D721Med (cell line): Measurements from ENCODE around the gene BUD31.
A peak's percentile ranks its signal among the peaks of the same experiment; 100 is the strongest.

Experiments used
- DNase-seq: peaks from one replicate; pipeline ENCODE4 v3.0.0; 2011; ENCODE audit warnings: low spot score; ENCODE audit not compliant: insufficient read length
- FAIRE-seq: peaks from 2 replicates; lab custom pipeline; 2011; peaks lifted over from hg19 to GRCh38; lab: Jason Lieb, UNC
- CTCF ChIP-seq: IDR thresholded peaks from 2 replicates; pipeline ENCODE4 v1.5.1; 2012; ENCODE audit warnings: mild to moderate bottlenecking, control low read depth; ENCODE audit not compliant: insufficient read depth; ENCODE audit errors: missing control alignments

Gene BUD31

DNA sequence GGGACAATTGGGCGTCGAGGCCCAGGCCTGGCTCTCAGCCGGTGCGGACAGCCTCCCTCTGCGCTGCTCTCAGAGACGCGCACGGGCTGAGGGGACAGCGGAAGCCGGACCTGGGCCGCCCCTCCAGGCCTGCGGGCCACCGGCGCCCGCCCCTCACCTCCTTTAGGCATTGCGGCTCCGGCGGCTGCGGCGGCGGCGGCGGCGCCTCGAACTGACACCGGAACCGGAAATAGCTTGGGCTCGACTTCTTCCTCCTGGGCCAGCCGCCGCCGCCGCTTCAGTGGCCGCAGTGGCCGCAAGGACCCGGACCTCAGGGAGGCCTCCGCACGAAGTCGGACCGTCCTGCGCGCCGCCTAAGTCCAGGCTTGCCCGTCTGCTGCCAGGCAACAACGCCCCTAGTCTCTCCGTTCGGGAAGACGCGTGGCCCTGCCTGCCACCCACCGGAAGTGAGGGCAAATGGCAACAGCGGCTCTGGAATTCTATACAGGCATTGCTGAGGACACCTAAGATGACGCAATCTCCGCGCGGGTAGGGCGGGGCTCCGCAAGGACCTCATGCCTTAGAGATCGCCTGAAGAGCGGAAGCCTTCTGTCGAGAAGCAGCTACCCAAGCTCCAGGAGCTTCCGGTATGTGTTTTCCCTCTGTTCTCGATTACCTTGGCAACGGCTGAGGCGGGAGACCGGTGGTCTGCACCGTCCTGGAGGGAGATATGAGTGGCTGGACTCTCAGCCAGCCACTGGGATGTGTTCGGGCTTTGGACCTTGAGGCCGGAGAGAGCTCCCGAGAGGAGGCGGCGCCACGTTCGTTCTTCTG, at the start of gene BUD31, which contains the start of gene PDAP1:
Gene BUD31, plus strand, starts transcription at position 591 of the 813 bp plus-strand sequence. CDS start 2,124 bp downstream, outside the sequence.
Gene PDAP1, minus strand, starts transcription at position 219 of the 813 bp plus-strand sequence. Its CDS starts 49 bp downstream, at position 170.
- TF ChIP-seq CTCF: no peak
- FAIRE-seq: no peak

GRCh38 chr7:99359465-99360154, 49.2 kb upstream of the BUD31 start:
- no peak for TF ChIP-seq CTCF
- FAIRE-seq (no peak), DNase-seq (no peak)

More for the DNA sequence above, at the start of gene BUD31, which contains the start of gene PDAP1:
- DNase-seq: peak; percentile 93

DNA sequence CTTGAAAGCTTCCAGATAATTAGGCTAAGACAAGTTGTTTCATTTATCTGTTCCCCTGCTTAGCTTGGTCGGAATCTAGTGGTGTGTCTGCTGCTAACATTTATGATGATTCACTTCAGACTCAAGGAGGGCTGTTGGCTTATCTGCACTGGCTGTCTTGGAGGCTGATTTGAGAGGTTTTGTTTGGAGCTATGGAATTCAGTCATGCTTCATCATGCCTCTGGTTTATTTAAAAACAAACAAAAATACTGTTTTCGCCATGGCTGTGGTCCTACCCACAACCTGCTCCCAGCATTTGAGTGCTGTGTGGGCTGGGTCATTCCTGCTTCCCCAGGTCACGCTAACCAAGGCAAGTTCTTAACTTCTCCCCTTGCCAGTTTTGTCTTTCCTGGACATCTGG, 46.0 kb upstream of the BUD31 start:
- no peak for FAIRE-seq
- DNase-seq: no peak
- no peak for TF ChIP-seq CTCF

DNA sequence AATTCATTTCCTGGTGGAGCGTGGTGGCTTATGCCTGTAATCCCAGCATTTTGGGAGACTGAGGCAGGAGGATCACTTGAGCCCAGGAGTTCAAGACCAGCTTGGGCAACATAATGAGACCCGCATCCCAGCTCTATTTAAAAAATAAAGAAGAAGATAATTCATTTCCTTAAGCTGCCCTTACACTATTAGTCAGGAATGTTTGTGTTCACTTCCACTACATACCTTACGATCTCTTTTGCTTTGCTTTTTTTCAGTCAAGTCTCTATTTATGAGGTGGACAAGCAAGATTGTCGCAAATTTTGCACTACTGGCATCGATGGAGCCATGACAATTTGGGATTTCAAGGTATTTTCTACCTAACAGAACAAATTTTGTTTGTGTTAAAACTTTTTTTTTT, 45.5 kb upstream of the BUD31 start:
- no peak for FAIRE-seq
- TF ChIP-seq CTCF: no peak
- DNase-seq: no peak

DNA sequence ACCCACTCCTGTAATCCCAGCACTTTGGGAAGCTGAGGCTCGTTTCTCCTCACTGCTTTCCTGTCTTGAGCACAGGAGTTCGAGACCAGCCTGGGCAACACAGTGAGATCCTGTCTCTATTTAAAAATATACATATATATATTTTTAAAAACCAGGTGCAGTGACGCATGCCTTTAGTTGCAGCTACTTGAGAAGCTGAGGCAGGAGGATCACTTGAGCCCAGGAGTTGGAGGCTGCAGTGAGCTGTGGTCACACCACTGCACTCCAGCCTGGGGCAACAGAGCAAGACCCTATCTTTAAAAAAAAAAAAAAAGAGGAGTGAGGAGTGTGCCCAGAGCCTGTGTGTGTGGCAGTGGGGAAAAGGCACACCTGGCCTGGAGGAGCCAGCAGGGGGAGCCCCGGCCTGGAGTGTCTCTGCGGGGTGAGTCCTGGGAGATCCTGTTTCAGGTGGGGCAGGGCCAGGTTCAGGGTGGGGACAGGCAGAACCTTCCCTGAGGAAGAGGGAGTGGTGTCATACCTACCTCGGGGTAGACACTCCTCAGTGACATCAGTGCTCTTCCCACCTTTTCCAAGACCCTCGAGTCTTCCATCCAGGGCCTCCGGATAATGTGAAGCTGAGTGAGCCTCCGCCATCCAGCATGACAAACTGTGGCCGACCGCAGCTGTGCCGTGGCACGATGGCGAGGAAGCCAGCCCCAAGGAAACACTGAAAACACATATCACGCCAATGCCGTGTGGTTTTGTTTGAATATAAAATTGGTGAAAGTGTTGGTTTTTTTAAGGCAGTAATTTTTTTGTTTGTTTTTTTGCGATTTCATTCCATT, 43.2 kb upstream of the BUD31 start:
- peak; percentile 38 for TF ChIP-seq CTCF
- no peak for FAIRE-seq
- peak; percentile 61 for DNase-seq

DNA sequence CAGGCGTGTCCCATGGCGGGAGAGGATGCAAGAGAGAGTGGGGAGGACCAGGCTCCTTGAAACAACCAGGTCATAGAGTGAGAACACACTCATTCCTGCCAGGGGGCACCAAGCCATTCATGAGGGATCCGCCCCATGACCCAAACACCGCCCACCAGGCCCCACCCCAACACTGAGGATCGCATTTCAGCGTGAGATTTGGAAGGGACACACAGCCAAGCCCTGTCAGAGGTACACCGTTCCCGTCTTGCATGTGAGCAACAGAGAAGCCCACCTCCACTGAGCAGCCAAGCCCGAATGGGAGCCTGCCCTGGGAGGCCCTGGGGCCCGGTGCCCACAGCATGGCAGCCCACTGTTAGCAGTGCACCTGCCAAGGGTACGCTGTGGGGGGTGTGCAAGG, 42.1 kb upstream of the BUD31 start:
- no peak for TF ChIP-seq CTCF
- FAIRE-seq (no peak), DNase-seq (no peak)
